ENCODE measurements around the gene SH3BP1. TPM values are rescaled to one million over a fixed set of nuclear protein-coding genes. Genes with fewer than 3 reads are reported as not detected.
A peak's percentile ranks its signal among the peaks of the same experiment; 100 is the strongest.
"Not testable (repeated sequence)": the region's sequence is repeated elsewhere in the genome, so short reads cannot be mapped to it uniquely, and the experiment has no call there.

The SH3BP1 gene, protein sequence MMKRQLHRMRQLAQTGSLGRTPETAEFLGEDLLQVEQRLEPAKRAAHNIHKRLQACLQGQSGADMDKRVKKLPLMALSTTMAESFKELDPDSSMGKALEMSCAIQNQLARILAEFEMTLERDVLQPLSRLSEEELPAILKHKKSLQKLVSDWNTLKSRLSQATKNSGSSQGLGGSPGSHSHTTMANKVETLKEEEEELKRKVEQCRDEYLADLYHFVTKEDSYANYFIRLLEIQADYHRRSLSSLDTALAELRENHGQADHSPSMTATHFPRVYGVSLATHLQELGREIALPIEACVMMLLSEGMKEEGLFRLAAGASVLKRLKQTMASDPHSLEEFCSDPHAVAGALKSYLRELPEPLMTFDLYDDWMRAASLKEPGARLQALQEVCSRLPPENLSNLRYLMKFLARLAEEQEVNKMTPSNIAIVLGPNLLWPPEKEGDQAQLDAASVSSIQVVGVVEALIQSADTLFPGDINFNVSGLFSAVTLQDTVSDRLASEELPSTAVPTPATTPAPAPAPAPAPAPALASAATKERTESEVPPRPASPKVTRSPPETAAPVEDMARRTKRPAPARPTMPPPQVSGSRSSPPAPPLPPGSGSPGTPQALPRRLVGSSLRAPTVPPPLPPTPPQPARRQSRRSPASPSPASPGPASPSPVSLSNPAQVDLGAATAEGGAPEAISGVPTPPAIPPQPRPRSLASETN
- 6.9 and 8.3 TPM in 2 replicates for total RNA-seq
- long read RNA-seq: 0 reads

DNA sequence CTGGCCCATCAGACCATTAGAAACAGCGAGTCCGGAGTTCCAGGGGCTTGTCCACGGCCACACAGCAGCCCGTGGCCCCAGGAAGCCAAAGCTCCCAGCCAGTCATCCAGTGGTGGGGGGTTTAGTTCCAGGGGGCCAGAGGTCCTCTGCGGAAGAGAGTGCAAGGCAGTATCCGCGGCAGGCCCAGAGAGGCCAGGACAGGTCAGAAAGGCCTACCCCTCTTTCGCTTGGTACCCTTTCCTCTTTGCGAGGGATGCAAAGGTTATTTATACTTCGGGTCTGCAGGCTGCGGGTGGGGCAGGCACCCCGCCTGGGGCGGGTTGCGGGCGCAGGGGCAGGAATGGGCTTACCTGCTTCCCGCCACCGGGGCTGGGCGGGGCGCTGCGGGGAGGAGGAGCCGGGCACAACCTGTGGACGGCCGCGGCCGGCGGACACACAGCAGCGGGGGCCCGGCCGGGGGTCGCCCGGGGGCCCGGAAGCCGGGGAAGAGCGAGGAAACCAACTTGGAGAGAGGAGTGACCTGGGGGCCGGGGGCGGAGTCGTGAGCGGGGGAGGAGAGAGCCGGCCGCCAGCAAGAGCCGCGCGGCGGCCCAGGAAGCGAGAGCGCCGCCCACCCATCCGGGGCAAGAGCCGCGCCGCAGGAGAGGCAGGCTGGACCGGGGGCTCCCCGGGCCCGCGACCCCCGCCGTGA, at the start of gene SH3BP1:
Gene SH3BP1 (plus strand): TSS at position 600 of the 691 bp plus-strand sequence. CDS start 119 bp downstream, outside the sequence.
- H3K27me3 Mint-ChIP-seq (ENCODE audit: unreplicated experiment): no peaks in the 10 kb centered on the region
- H3K4me1 Mint-ChIP-seq (ENCODE audit: unreplicated experiment): peaks cover 46% of the 10 kb centered on the region
- H3K9me3 Mint-ChIP-seq (ENCODE audit: unreplicated experiment): no peaks in the 10 kb centered on the region
- peak within 1 kb of the TSS; percentile 44 for H3K27ac Mint-ChIP-seq (ENCODE audit: unreplicated experiment)
- H3K36me3 Mint-ChIP-seq (ENCODE audit: unreplicated experiment): no peaks in the 10 kb centered on the region
- peak within 1 kb of the TSS; percentile 74 for H3K4me3 Mint-ChIP-seq (ENCODE audit: unreplicated experiment)
- DNase-seq (ENCODE audit: extremely low spot score, unreplicated experiment): no peak
- TF ChIP-seq, protein P1, sequence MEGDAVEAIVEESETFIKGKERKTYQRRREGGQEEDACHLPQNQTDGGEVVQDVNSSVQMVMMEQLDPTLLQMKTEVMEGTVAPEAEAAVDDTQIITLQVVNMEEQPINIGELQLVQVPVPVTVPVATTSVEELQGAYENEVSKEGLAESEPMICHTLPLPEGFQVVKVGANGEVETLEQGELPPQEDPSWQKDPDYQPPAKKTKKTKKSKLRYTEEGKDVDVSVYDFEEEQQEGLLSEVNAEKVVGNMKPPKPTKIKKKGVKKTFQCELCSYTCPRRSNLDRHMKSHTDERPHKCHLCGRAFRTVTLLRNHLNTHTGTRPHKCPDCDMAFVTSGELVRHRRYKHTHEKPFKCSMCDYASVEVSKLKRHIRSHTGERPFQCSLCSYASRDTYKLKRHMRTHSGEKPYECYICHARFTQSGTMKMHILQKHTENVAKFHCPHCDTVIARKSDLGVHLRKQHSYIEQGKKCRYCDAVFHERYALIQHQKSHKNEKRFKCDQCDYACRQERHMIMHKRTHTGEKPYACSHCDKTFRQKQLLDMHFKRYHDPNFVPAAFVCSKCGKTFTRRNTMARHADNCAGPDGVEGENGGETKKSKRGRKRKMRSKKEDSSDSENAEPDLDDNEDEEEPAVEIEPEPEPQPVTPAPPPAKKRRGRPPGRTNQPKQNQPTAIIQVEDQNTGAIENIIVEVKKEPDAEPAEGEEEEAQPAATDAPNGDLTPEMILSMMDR (IDR thresholded peaks at IDR 0.05): no peak

DNA sequence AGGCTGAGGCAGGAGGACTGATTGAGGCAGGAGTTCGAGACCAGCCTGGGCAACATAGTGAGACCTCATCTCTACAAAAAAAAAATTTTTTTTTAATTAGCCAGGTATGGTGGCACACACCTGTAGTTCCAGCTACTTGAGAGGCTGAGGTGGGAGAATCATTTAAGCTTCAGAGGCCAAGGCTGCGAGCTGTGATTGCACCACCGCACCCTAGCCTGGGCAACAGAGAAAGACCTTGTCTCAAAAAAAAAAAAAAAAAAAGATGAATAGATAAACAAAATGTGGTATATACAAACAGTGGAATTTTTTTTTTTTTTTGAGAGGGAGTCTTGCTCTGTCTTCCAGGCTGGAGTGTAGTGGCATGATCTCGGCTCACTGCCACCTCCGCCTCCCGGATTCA, 48.4 kb upstream of the SH3BP1 start:
- DNase-seq (ENCODE audit: extremely low spot score, unreplicated experiment); H3K4me3 Mint-ChIP-seq (ENCODE audit: unreplicated experiment); H3K9me3 Mint-ChIP-seq (ENCODE audit: unreplicated experiment); H3K36me3 Mint-ChIP-seq (ENCODE audit: unreplicated experiment); H3K27ac Mint-ChIP-seq (ENCODE audit: unreplicated experiment); H3K27me3 Mint-ChIP-seq (ENCODE audit: unreplicated experiment): not testable (repeated sequence)
- peaks cover 13% of the 10 kb centered on the region for H3K4me1 Mint-ChIP-seq (ENCODE audit: unreplicated experiment)

- peaks cover 2% of the 10 kb centered on the region for H3K27me3 Mint-ChIP-seq (ENCODE audit: unreplicated experiment)
- no peaks in the 10 kb centered on the region for H3K9me3 Mint-ChIP-seq (ENCODE audit: unreplicated experiment)
- H3K4me3 Mint-ChIP-seq (ENCODE audit: unreplicated experiment): peak overlapping the region; percentile 61
- TF ChIP-seq, protein P1 (IDR thresholded peaks at IDR 0.05): no peak
- H3K4me1 Mint-ChIP-seq (ENCODE audit: unreplicated experiment): peaks cover 13% of the 10 kb centered on the region
- no peaks in the 10 kb centered on the region for H3K36me3 Mint-ChIP-seq (ENCODE audit: unreplicated experiment)
- H3K27ac Mint-ChIP-seq (ENCODE audit: unreplicated experiment): no peak overlapping the region
- no peak for DNase-seq (ENCODE audit: extremely low spot score, unreplicated experiment)
Measured at GRCh38 chr22:37591823-37592404, 47.6 kb upstream of the SH3BP1 start.

- TF ChIP-seq, protein P1 (IDR thresholded peaks at IDR 0.05): no peak
- no peak overlapping the region for H3K4me3 Mint-ChIP-seq (ENCODE audit: unreplicated experiment)
- H3K9me3 Mint-ChIP-seq (ENCODE audit: unreplicated experiment): no peaks in the 10 kb centered on the region
- DNase-seq (ENCODE audit: extremely low spot score, unreplicated experiment): no peak
- no peak overlapping the region for H3K27ac Mint-ChIP-seq (ENCODE audit: unreplicated experiment)
- no peaks in the 10 kb centered on the region for H3K27me3 Mint-ChIP-seq (ENCODE audit: unreplicated experiment)
- peaks cover 13% of the 10 kb centered on the region for H3K4me1 Mint-ChIP-seq (ENCODE audit: unreplicated experiment)
- no peaks in the 10 kb centered on the region for H3K36me3 Mint-ChIP-seq (ENCODE audit: unreplicated experiment)
Measured at GRCh38 chr22:37594237-37594636, 45.2 kb upstream of the SH3BP1 start.

DNA sequence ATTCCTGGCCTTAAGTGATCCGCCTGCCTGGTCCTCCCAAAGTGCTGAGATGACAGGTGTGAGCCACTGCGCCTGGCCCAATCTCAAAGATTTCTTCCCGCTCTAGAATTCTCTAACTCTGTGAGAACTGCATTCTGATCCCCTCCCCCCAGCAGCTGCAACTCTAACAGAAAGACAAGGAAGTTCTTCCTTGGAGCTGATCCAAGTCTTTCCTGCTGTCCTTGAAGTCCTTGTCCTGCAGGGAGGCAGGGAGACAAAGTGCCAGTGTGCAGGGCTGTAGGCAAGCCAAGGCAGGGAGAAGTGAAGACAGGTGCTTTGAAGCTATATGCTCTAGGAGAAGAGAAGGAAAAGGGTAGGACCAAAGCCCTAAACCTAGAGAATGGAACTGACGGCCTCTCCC, 40.3 kb upstream of the SH3BP1 start:
- no peaks in the 10 kb centered on the region for H3K36me3 Mint-ChIP-seq (ENCODE audit: unreplicated experiment)
- H3K27me3 Mint-ChIP-seq (ENCODE audit: unreplicated experiment): peaks cover 22% of the 10 kb centered on the region
- no peaks in the 10 kb centered on the region for H3K9me3 Mint-ChIP-seq (ENCODE audit: unreplicated experiment)
- H3K27ac Mint-ChIP-seq (ENCODE audit: unreplicated experiment): no peak overlapping the region
- no peak for DNase-seq (ENCODE audit: extremely low spot score, unreplicated experiment)
- TF ChIP-seq, protein P1 (IDR thresholded peaks at IDR 0.05): no peak
- H3K4me3 Mint-ChIP-seq (ENCODE audit: unreplicated experiment): no peak overlapping the region
- peaks cover 7% of the 10 kb centered on the region for H3K4me1 Mint-ChIP-seq (ENCODE audit: unreplicated experiment)

Data from osteocyte (in vitro differentiated cells).